HG03439 (cell line): ENCODE data around the gene LRRC34.
A peak's percentile ranks its signal among the peaks of the same experiment; 100 is the strongest.

Source experiments
- ATAC-seq: cut with Tn5 transposase; IDR thresholded peaks from one replicate; pipeline ENCODE4 v1.9.1; 2021; ENCODE audit warnings: mild to moderate bottlenecking, moderate library complexity; ENCODE audit not compliant: unreplicated experiment

Gene LRRC34

DNA sequence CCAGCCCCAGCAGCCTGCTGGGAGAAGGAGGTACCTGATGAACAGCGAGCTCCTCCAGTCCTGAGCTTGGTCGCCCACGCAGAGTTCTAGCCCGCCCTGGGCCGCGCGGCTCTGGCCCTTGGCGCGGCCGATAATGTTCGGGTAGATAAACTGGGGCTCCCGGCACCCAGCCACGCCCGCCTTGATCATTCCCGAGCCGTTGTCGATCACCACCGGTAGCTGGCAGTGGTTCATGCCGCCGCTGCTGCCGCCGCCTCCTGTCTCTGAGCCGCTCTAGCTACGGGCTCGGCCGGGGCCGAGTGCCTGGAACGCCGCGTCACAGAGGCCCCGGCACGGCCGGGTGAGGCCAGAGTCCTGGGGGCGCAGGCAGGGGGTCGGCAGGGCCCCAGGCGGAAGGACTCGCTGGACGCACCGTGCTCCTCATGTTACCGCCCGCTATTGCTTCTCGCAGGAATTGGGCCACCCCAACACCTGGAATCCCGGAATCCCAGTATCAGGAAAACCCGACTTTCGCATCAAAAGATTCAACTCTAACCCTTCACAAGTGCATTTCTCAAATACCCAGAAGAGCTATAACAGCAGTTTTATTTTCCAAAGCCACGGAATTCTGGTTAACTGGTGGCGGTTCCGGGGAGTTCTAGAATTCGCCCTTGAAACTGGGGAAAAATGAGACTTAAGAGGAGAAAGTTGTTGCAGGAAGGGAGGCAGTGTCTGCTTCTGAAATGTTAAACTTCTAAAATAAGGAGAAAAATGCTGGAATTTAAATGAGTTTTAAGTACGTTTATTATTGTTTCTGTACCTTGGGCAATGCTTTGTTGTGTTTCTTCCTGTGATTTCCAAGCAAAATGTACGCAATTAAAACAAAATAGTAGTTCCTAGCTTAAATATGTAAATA is 43.2 kb downstream of the LRRC34 start, which contains the start of gene ACTRT3:
ACTRT3 (minus strand) TSS at position 275 of the 895 bp plus-strand sequence; CDS start at position 234, 41 bp downstream.
- ATAC-seq, result peak; percentile 17

DNA sequence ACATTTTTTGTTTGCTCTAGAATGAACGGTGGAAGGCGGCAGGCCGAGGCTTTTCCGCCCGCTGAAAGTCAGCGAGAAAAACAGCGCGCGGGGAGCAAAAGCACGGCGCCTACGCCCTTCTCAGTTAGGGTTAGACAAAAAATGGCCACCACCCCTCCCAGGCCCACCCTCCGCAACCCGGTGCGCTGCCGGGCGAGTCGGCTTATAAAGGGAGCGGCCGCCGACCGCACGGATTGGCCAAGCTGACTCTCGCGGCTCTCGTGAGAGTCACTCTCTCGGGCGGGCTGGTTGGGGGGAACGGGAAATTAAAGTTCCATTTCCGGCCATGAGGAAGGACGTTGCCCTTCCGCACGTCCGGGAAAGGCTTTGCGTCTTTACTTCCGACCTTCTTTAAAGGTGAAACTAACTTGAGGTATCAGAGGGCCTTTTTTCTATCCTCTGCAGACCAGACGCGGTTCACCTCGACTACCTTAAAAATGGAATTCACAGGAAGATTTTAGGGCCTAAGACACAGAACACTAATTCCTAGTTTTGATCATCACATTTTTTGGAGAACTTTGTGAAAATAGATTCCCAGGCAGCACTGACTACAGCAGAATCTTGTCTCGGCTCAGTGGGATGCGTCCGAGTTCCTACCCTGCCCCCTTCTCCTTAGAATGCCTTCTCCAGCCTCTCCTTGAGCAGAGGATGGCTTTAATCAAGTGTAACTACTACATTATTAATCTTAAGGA is 47.7 kb downstream of the LRRC34 start, which contains the start of gene TERC:
TERC (minus strand) TSS at position 179 of the 731 bp plus-strand sequence.
- peak; percentile 78 for ATAC-seq

DNA sequence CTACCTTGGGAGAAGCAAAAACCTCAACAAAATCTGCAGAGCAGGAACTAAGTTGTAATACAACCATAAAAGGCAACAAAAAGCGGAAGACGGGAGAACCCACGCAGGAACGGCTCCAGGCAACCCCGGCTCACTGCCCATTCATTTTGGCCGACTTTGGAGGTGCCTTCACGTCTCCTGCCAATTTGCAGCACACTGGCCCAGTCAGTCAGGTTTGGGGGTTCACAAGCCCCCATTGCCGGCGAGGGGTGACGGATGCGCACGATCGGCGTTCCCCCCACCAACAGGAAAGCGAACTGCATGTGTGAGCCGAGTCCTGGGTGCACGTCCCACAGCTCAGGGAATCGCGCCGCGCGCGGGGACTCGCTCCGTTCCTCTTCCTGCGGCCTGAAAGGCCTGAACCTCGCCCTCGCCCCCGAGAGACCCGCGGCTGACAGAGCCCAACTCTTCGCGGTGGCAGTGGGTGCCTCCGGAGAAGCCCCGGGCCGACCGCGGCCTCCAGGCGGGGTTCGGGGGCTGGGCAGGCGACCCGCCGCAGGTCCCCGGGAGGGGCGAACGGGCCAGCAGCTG is 48.3 kb downstream of the LRRC34 start:
- ATAC-seq, result peak; percentile 41

DNA sequence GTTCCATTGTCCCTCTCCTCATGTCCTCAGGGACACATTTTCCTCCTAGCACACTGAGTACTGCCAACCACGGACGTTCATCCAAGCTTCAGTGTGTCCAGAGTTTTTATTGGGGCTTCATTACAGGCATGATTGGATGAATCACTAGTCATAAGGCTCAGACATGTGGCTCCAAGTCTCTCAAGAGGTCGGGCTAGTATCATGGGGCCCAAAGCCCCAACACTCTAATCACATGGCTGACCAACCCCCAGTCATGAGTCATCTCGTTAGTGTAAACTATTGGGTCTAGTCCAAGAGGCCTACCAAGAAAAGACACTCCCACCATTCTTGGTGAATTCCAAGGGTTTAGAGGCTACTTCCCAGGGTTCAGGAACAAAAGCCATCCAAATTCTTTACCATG is 52.2 kb downstream of the LRRC34 start:
- no peak for ATAC-seq

DNA sequence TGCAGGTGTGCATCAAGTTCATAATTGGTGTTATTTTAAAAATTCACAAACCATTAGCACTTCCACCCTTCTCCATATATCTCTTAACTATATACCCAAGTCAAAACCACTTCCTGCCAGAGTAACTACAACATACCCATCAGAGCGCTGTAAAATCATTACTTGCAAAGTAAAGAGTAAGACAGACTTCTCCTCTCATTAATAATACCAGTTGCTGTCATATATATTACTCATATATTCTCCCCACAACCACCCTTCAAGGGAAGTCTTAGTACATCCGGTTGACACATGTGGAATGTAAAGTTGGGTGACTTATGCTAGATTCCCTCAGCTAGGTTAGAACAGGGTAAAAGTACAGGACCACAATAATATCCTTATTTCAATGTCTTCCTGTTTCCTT is 53.4 kb downstream of the LRRC34 start:
- peak; percentile 41 for ATAC-seq

DNA sequence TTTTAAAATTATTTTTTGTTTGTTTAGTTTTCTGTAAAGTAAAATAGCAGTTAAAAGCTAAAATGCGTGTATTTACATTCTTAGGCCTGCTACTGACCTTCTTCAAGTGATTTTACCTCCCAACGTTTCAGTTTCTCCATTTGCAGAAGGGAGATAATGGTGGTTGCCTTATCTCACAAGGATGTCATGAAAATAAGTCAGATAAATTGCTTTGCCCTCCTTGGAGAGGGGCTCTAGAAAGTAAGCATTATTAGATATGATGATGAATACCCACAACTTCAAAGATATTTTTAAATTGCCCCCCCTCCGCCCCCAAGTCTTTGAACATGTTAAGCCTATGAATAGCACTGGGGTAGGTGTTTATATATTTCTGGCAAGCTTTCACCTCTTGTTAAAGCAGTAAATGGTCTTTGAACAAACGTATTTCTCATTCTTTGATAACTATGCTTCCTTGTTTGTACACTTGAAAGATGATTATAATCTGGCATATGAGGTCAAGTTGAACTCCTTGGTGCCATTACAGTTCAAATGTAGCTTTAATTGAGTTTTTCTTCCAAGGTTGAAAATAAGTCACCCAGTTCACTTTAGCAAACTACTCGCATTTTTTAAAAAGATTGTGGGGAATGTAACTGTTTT is 54.2 kb downstream of the LRRC34 start:
- no peak for ATAC-seq

DNA sequence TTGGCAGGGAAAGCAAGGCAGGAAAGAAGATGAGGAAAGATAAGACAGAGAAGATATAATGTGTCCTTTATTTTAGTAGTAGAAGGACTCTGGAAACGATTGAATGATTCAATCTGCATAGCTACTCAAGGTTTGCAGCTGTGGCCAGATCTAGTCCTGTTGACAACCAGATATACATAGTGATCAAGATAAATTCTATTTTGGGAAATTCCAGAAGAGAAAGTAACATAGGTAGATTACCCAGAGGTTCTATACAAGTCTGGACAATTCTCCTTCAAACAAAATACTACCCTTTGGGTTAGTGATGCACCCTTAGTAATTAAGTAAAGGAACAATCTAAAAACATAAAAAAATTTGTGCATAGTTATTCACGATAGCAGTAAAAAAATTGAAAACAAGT is 57.2 kb downstream of the LRRC34 start:
- ATAC-seq, result no peak

DNA sequence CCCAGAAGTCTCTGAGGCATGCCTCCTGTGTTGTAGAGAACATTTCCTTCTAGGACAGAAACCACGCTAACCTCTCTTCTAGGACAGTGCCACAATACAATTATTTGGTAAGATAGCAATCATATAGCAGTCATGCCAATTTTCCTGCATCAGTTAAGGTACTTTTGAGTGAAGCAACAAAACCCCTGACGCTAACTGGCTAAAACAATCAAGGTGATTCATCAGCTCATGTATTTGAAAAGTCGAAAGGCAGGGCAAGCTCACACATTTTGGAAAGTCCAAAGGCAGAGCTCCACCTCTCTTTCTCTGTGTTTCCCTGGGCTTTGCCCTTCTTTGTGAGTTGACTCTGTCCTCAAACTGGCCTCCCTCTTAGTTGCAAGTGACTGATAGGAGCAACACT is 58.0 kb downstream of the LRRC34 start:
- ATAC-seq, result no peak

DNA sequence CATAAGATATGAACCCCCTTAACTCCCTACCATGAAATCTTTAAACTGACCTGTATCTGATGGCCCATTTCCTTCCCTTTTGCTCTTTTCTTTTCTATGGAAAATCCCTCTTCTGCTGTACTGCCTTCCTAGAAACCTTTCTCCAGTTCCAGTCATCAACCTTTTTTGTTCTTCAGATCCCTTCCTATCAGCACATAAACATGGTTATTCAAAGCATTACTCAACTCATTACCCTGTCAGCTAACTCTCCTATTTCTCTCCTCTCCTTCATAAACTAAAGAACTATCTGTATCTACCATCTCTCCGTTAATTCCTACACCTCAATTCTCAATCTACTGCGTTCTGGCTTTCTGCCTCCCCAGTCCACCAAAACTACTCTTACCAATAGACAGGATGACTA is 60.8 kb downstream of the LRRC34 start:
- ATAC-seq, result no peak

DNA sequence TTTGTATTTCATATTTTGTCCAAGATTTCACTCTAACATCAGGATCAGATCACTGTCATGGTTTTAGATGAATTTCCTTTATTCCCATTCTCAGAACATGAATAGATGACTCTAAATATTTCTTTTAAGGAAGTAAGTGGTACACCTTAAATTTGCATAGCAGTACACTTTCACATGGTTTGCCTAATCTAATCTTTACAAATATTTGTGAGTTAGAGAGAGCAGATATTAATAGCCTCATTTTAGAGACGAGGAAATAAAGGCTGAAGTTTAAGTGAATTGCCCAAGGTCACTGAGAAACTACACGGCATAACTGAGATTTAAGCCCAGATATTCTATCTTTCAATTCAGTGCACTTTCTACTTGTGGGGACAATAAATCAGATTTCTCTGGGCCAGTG is 62.0 kb downstream of the LRRC34 start:
- no peak for ATAC-seq

DNA sequence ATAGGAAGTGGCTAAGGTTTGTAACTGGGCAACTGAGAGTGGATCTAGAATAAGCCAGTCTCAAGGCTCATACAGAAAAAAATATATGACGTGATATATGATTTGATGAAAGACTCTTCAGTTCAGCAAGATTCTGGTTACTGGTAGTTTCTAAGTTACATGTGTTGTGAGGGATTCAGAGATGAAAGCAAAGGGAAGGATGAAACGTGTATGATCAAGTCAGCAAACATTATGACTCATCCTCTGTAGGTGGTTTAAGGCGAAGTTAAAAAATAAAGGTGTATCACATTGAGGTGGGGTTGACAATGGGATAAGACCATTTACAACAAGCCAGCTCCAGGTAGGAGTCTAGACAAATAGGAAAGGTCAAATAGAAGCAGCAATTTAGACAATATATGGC is 64.0 kb downstream of the LRRC34 start:
- no peak for ATAC-seq

DNA sequence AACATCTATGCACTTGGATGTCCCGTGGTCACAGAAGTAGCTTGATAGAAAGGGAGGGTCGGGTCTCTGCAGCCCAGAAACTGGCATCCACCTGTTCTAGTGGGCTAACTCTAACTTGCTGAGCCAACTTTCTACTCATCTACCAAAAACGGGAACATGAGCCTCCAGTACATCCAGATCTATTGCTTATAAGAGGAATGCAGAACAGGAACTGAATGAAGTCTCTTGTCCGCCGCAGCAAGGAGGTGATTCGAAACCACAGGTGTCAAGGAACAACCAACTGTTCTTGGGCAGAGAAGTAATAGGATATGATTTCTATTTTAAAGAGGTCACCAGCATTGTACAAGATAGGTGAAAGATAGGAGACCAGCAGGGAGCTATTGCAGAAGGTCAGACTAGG is 65.8 kb downstream of the LRRC34 start:
- ATAC-seq, result no peak

DNA sequence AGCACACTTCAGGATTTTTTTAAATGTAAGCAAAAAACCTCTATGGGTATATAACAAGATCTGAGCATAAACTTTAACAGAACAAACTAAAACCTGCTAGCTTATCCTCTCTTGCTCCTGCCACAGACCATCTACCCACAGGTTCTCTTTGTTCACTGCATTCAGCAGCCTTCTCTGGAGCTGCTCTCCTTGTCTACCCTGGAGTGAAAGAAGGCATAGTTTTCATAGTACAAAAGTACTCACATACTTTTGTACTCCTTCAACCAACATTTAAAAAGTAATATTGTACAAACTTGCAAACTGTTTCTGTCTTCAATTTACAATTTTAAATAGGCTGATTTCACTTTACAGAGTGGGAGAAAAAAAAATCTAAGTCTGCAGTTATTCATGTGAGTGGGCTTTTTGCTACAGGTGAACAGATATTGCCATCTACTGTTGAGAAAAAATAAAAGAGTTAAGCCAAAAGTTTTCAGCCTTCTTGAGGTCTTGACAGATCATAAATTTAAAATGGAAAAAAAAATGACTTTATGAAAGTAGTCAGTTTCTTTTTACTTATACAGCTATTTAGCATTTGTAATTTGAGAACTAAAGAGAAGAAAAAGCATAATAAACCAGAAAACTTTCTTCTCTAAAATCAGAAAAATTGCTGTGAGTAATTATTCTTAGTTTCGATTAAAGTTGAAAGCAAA is 68.2 kb downstream of the LRRC34 start:
- no peak for ATAC-seq
